ENCODE measurements around the gene GPR183.

GPR183 gene

GRCh38 chr13:99339230-99339721, 32.1 kb upstream of the GPR183 start:
- DNase-seq: no peak

- no peak for DNase-seq
Measured at GRCh38 chr13:99335603-99336002, 28.4 kb upstream of the GPR183 start.

- no peak for DNase-seq
Measured at GRCh38 chr13:99335087-99335486, 27.9 kb upstream of the GPR183 start.

- DNase-seq: no peak
Measured at GRCh38 chr13:99334221-99334620, 27.0 kb upstream of the GPR183 start.

DNA sequence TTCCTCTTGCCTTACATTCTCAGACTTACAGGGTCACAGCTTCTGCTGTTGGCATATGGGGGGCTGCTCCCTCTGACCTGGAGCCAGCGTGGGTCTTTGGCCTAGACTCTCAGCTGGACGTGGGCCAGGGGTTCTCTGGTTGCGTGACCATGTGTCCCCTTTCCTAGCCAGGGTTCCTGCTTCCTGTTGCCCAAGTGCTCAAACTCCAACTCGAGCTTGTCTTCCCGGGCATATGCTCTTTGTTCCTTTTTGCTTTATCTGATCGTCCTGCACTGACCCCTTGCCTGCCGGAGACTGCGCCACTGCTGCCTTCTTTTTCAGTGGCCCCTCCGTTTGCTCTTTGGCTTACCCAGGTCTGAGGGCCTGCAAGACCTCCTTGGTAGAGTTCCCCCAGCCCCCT, 25.3 kb upstream of the GPR183 start:
- no peak for DNase-seq

- DNase-seq: no peak
Measured at GRCh38 chr13:99331881-99332293, 24.7 kb upstream of the GPR183 start.

DNA sequence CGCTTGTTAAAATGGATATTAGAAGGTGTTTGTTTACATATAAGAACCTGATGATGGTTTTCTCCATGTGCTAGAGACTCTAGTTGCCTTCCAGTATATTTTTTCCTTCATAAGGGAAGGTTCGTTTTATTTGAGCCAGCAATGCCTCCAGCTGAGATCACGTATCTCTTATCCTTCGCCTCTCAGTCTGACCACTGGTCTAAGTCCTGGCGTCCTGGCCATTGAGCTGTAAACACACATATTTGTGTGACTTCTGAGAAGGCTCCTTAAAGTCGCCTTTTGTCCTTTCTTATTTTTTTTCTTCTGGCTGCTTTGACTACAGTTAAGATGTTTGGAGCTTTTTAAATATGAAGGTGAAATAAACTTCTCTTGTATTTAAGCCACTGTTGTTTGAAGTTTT, 23.7 kb upstream of the GPR183 start:
- DNase-seq: no peak

DNA sequence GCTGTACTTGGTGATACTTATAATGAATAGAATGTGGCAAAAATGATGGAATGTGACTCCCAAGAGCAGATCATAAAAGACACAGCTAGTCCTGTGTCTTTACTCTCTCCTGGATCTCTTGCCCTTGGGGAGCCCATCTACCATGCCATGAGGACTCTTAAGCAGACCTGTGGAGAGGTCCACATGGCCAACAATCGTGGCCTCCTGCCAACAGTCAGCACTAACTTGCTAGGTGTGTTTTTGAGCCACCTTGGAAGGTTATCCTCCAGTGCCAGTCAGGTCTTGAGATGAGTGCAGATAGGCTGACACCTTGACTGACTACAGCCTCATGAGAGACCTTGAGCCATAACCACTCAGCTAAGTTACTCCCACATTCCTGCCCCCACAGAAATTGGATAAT, 22.3 kb upstream of the GPR183 start:
- no peak for DNase-seq

DNA sequence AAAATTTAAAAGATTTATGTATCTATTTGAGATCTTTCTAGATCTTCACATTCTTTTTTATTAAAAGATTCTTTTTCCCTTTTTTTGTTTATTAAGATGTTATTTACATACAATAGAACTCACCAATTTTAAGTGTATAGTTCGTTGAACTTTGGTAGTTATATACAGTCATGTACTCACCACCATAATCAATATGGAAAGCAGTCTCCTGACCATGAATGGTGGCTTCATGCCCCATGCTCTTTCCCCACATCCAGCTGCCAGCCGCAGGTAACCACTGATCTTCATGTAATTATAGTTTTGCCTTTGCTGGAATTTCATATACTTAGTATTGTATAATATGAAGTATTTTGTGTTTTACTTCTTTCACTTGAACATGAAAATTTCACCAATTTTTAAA, 20.6 kb upstream of the GPR183 start:
- no peak for DNase-seq

GRCh38 chr13:99327126-99327525, 19.9 kb upstream of the GPR183 start:
- DNase-seq: no peak

GRCh38 chr13:99326012-99326411, 18.8 kb upstream of the GPR183 start:
- DNase-seq: no peak

- no peak for DNase-seq
Measured at GRCh38 chr13:99323488-99323887, 16.3 kb upstream of the GPR183 start.

DNA sequence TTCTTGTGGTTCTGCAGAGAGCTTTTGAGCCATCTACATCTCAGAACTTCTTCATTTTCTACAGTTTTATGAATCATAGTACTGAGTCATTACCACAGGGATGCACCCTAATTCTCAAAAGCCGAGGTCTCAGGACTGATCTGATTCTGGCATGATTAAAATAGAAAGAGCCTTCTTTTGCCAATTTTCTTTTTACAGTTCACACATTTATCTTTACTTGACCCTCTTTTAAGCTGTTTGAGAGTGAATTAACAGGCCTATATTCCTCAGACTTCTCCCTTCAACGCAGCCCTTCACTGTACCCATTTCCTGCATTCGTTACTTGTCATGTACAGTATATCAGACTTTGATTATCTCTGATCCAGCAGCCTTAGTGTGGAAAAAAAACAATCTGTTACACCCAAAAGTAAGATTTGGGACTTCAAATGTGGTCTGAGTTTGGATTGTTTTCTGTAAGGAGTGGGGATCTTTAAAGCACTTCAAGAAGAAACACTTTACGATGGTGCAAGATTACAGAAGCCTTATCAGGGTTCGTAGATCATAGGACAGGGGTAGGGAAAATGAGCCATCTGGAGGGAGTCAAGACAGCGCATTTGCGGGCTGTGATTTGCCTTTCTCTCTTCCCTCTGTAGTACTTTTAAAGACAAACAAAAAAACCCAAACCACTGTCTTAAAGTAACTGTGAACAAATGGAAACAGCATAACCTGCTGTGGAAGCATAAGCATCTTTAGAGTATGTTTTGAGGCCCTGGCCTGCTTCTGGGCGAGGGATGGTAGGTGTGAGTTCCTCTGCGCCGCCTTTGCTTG, 15.3 kb upstream of the GPR183 start:
- no peak for DNase-seq

DNA sequence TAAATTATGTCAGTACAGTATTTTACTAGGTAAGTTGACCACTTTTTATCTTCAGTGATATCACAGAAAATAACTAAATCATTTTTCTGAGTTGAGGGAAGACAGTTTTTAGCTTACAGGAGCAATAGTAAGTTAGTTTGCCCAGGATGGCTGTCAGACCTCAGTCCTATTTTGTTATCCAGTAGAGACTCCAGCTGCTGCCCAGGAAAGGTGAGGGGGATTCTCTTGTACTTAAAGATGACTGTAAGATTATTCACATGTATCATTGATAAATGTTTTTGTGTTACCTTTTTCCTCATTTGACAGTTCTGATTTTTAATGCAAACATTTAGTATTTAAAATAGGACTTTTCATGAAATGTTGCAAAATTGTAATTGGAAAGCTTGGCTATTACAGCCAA, 14.5 kb upstream of the GPR183 start:
- DNase-seq: no peak

GRCh38 chr13:99320693-99321481, 13.7 kb upstream of the GPR183 start:
- no peak for DNase-seq

DNA sequence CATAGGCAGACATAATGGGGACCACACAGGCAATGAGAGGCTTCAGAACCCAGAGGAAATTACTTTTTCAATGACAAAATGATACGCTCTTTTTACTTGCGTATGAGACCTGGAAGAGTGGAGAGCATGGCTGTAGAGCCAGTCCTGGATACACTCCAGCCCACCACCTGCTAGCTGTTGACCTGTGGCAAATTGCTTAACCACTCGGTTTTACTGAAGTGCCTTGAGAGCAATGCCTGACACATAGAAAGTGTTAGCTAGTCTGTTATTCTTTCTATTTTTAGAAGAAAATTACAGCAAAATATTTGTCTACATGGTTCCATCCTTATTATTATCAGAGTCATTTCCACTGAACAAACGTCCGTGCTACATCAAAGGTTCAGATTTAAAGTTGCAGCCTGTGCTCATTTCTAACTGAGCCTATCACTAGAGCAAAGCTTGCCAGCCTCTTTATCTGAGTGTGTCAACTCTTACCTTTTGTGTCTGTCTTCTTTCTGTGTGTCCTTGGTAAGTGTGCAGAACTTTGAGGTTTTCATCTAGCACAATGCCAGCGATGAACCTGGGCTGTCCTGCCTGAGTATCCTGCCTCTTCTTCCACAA, 9.6 kb upstream of the GPR183 start:
- DNase-seq: no peak

- DNase-seq: no peak
Measured at GRCh38 chr13:99316224-99316623, 9.0 kb upstream of the GPR183 start.

DNA sequence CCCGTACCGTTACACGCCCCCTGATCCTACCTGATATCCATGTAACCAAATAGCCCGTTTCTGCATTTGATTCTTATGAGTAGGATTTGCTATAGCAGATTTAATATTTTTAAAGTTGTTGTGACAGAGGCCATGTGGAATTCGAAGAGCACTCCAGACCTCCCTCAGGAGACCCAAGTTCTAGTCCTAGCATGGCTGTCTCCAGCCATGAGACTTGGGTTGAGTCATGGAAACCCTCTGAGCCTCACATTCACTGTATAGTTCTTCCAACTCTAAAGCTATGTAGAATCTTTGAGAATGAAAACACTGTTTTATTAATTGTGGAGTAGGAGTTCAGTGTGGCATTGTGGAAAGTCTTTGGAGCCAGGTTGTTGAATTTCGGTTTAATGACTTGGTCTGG, 8.0 kb upstream of the GPR183 start:
- no peak for DNase-seq

DNA sequence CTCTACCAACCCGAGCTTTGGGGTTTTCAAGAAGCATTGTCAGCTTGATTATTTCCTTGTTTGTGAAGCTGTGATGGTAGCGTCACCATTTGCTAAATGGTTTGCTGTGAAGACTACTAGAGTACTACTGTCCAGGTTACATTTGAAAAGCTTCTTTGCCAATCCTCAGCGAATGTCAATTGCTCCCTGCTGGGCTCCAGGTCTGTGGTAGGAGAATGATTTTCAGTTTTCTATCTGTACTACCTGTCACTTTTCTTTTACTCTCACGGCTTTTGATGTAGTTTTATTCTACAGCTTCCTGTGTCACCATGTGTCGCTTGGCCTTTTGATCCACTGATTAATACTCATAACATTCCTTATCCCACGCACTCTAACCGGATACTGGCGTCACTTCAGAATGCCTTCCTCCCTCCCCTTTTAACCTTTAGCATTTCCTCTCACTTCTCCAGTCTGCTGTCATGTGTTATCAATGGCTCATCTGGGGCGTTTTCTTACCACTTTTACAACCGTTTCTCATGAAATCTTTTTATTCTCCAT, 7.5 kb upstream of the GPR183 start:
- peak; percentile 29 for DNase-seq

GRCh38 chr13:99313941-99314340, 6.7 kb upstream of the GPR183 start:
- DNase-seq: no peak

GRCh38 chr13:99313501-99313900, 6.3 kb upstream of the GPR183 start:
- DNase-seq: no peak

DNA sequence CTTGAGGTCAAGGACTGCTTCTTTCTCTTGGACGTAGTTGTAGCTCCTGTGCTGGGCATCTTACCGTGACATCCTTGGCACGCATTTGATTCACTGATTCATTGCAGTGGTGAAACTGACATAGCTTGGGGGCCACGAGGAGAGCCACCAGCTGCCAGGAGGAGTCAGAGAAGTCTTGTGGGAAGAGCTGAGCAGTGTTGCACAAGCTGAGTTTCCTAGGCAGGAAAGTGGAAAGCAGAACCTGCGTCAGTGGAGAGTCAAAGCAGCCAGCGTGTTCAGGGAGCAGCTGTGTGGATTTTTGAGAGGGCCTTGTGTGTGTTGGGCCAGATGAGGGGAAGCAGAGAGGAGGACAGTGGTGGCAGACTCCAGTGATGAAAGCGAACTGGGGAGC, 5.3 kb upstream of the GPR183 start:
- DNase-seq: no peak

DNA sequence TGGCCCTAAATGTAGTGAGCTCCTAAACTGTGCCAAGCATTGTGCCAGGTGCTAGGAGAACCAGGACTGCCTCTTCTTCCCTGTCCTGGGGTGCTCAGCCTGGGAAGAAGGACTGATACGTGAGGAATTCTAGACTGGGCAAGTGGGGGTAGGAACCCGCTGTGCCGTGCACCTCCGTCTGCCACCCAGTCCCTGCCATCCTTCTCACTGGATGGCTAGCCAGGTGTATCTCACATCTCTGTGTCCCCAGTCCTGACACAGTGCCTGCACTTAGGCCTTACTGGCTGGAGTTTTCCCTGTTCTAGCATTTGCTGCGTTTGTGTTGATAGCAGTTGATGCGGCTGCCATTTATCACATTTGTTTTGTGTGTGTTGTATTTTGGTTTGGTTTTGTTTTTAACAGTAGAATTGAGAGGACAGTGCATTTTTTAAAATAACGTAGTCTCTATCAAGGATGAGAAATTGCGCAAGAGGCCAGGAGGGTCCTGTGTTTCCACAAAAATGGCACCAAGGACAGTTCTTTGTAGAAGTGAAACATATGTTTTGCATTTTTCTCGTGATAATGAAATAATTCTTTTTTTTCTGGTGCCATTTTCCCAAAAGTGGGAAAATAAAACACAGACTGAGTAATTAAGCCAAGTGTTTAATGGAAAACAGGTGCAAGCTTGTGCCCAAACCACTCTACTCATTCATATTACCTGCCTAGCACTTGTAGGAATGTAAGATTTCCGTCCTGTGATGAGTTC, 4.7 kb upstream of the GPR183 start:
- no peak for DNase-seq
